ENCODE results near the gene ARAP2.

Gene ARAP2

GRCh38 chr4:36026348-36026880 lies 217.9 kb downstream of the ARAP2 start:
- DNase-seq, result no peak

GRCh38 chr4:36024901-36025660 lies 219.2 kb downstream of the ARAP2 start:
- no peak for DNase-seq

GRCh38 chr4:36020351-36020750 lies 224.0 kb downstream of the ARAP2 start:
- DNase-seq, result no peak

Measured in cortex of kidney (tissue), 1 donor.